Cardiac fibroblast (primary cell): ENCODE results near the gene PTTG1IP.

Experiments
- DNase-seq, 2 donors: peaks; one replicate each; pipeline versions ENCODE4 v3.0.0 to v3.0.0-alpha.2; 2010; ENCODE audit warnings: low read depth in 2 of 2
- H3K4me3 ChIP-seq, 2 donors: replicated peaks in 1 of 2; 1 replicate in 1 of 2; 2 replicates in 1 of 2; pipeline ENCODE4 v1.5.1; 2011; ENCODE audit warnings: low read depth in 2 of 2, low read length in 2 of 2, mild to moderate bottlenecking in 2 of 2, moderate library complexity in 1 of 2
- CTCF ChIP-seq: IDR thresholded peaks from one replicate; pipeline ENCODE4 v1.5.1; 2011; ENCODE audit warnings: low read depth, mild to moderate bottlenecking, low read length, inconsistent platforms

The PTTG1IP gene

GRCh38 chr21:44903050-44903685, 29.7 kb upstream of the PTTG1IP start:
- no peak for TF ChIP-seq CTCF
- no peak overlapping the region for H3K4me3 ChIP-seq
- DNase-seq, result no peak

- TF ChIP-seq CTCF, result no peak
- no peak for DNase-seq
- no peak overlapping the region for H3K4me3 ChIP-seq
Observed at GRCh38 chr21:44902268-44903049, 29.0 kb upstream of the PTTG1IP start.

GRCh38 chr21:44901391-44902074, 28.0 kb upstream of the PTTG1IP start:
- H3K4me3 ChIP-seq, result no peak overlapping the region
- TF ChIP-seq CTCF, result no peak

GRCh38 chr21:44900559-44901251, 27.2 kb upstream of the PTTG1IP start:
- DNase-seq, result no peak
- H3K4me3 ChIP-seq, result no peak overlapping the region
- TF ChIP-seq CTCF, result no peak

More at GRCh38 chr21:44901391-44902074, 28.0 kb upstream of the PTTG1IP start:
- no peak for DNase-seq

- no peak for DNase-seq
- TF ChIP-seq CTCF, result no peak
- H3K4me3 ChIP-seq, result no peak overlapping the region
Observed at GRCh38 chr21:44899768-44900558, 26.5 kb upstream of the PTTG1IP start.
